Stomach (tissue), 9 donors: ENCODE measurements around the gene TCEANC. TPM values are rescaled to one million over a fixed set of nuclear protein-coding genes. Genes with fewer than 3 reads are reported as not detected.
A peak's percentile ranks its signal among the peaks of the same experiment; 100 is the strongest.

ENCODE experiments used
- DNase-seq, 2 donors: peaks; one replicate each; pipeline versions ENCODE4 v3.0.0 to v3.0.0-alpha.2; 2013 to 2019
- H3K27ac ChIP-seq, 5 donors: fragments of 200-600 bp in 4 of 5; sonication (generic) in 4 of 5; one replicate each; pipeline ENCODE4 v1.5.1; 2013 to 2019; ENCODE audit warnings: mild to moderate bottlenecking in 1 of 5, moderate library complexity in 1 of 5
- H3K27me3 ChIP-seq, 3 donors: fragments of 200-600 bp; sonication (generic); one replicate each; pipeline ENCODE4 v1.5.1; 2017 to 2019; ENCODE audit warnings: mixed run types in 1 of 3
- H3K36me3 ChIP-seq, 4 donors: fragments of 200-600 bp; sonication (generic); 1 replicate in 3 of 4; 2 replicates in 1 of 4; pipeline ENCODE4 v1.5.1; 2016 to 2019
- H3K4me1 ChIP-seq, 4 donors: fragments of 200-600 bp; sonication (generic); one replicate each; pipeline ENCODE4 v1.5.1; 2016 to 2019
- H3K4me3 ChIP-seq, 4 donors: fragments of 200-600 bp; sonication (generic) in 3 of 4; one replicate each; pipeline ENCODE4 v1.5.1; 2016 to 2019; ENCODE audit warnings: mild to moderate bottlenecking in 1 of 4
- H3K9me3 ChIP-seq, 4 donors: fragments of 200-600 bp; sonication (generic); one replicate each; pipeline ENCODE4 v1.5.1; 2016 to 2019
- CTCF ChIP-seq, 7 experiments: fragments of 450-650 bp in 4 of 7; fragments of 200-600 bp in 3 of 7; sonication (generic) in 3 of 7; IDR thresholded peaks; one replicate each; pipeline ENCODE4 v1.5.1; 2016 to 2019; ENCODE audit warnings: antibody characterized with exemption in 7 of 7, control low read depth in 2 of 7, mild to moderate bottlenecking in 1 of 7
- EP300 ChIP-seq: sonication (generic); formaldehyde crosslinking; IDR thresholded peaks from one replicate; pipeline ENCODE4 v1.6.1; 2017; ENCODE audit warnings: antibody characterized with exemption
- POLR2A ChIP-seq, 4 donors: fragments of 450-650 bp; IDR thresholded peaks; one replicate each; pipeline ENCODE4 v1.6.1; 2016; ENCODE audit warnings: antibody characterized with exemption in 4 of 4, control low read depth in 2 of 4, mild to moderate bottlenecking in 1 of 4, moderate library complexity in 1 of 4
- POLR2AphosphoS5 ChIP-seq, 3 donors: sonication (generic); formaldehyde crosslinking; IDR thresholded peaks; one replicate each; pipeline ENCODE4 v1.6.1; 2016; ENCODE audit warnings: antibody characterized with exemption in 3 of 3
- WGBS, 5 donors: extraction: QIAGEN DNeasy Blood & Tissue Kit in 3 of 5; methylation state at CpG; one replicate each; pipeline versions ENCODE4 v1.1.5 to v1.1.7; 2013 to 2018; 5-methylcytosine and 5-hydroxymethylcytosine counted together
- intact Hi-C: fragments of 100-400 bp; cut with DNase I; formaldehyde crosslinking; loops from one replicate; pipeline ENCODE4 v1.15.1; 2023; ENCODE audit warnings: low total_unique reads
- polyA plus RNA-seq, 3 donors: library from polyadenylated mRNA; stranded (reverse); fragments of 200-250 nt; gene quantifications; one replicate each; pipeline ENCODE4 v1.2.3, GENCODE V29; 2013
- total RNA-seq, 5 donors: library from RNA; depleted of rRNA; stranded (reverse); fragments of >200 nt; gene quantifications; one replicate each; pipeline versions ENCODE4 v1.1.0 to v1.2.3, GENCODE V29; 2014 to 2016
- donor health status: healthy with polysubstance abuse.
- donor health status: Bipolar disorder and iron deficiency.
- donor health status: healthy.

Gene TCEANC
- total and polyA plus RNA-seq, 8 donors, result 1.2 to 25.7 (median 3.5) TPM

GRCh38 chrX:13698432-13698831 lies 45.5 kb downstream of the TCEANC start:
- no peak for DNase-seq
- Histone ChIP-seq H3K36me3 (no peaks in the 10 kb centered on the region), H3K27me3 (no peaks in the 10 kb centered on the region), H3K4me1 (peaks cover 8 to 72% (median 31%) of the 10 kb centered on the region in 4 donors), H3K27ac (peak overlapping the region in 2 of 5 donors; percentile 35 to 43), H3K4me3 (no peak overlapping the region), H3K9me3 (no peaks in the 10 kb centered on the region)
- intact Hi-C loops, result no loop called here
- TF ChIP-seq POLR2A (IDR thresholded peaks at IDR 0.05) (no peak), POLR2AphosphoS5 (IDR thresholded peaks at IDR 0.05) (no peak), EP300 (no peak), CTCF (IDR thresholded peaks at IDR 0.05) (no peak)
- 17 to 56% (median 36%) methylated on average over 1 of the region's 1 CpG for WGBS, 5 donors

DNA sequence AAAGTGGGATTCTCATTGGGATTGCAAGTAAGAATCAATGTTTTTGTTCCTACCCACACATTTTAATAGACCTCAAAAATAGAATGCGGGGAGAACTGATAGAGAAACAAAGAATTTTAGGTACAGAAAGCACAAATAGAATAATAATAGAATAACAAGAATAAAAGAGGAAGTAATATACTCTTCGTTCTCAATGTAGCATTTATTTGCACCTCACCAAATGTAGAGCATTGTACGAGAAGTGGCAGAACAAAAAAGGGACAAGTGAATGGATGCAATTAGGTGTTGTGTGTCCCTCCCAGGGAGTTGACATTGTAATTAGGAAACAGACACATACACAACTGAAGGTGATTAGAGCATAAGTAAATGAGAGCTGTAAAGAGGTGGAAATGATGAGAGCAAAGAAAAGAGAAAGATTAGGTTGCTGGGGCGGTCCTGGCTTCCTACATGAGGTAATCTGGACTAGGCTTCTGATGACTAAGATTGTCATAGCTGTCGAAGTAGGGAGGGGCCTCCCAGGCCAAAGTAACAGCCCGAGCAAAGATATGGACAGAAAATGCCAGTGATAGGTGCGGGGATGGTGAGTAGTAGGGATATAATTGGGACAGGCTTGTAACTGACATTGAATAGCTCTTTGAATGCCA lies 46.4 kb downstream of the TCEANC start:
- H3K4me1 ChIP-seq, result peaks cover 5 to 68% (median 26%) of the 10 kb centered on the region in 4 donors
- H3K4me3 ChIP-seq, result no peak overlapping the region
- H3K27ac ChIP-seq, result peak overlapping the region in 2 of 5 donors; percentile 27 to 35
- TF ChIP-seq CTCF (IDR thresholded peaks at IDR 0.05) (no peak), POLR2AphosphoS5 (IDR thresholded peaks at IDR 0.05) (peak in 1 of 3 donors; percentile 11), EP300 (no peak)
- no peaks in the 10 kb centered on the region for H3K36me3 ChIP-seq
- WGBS, 5 donors, result 59 to 75% (median 62%) methylated on average over 6 to 7 of the region's 7 CpGs
- DNase-seq, result peak; percentile 33 to 35
- intact Hi-C loops, result no loop called here
- no peaks in the 10 kb centered on the region for H3K9me3 ChIP-seq
- no peaks in the 10 kb centered on the region for H3K27me3 ChIP-seq

GRCh38 chrX:13700380-13700779 lies 47.4 kb downstream of the TCEANC start:
- Histone ChIP-seq H3K27ac (peak overlapping the region in 1 of 5 donors; percentile 35), H3K4me1 (peaks cover 3 to 57% (median 18%) of the 10 kb centered on the region in 4 donors), H3K27me3 (no peaks in the 10 kb centered on the region)

DNA sequence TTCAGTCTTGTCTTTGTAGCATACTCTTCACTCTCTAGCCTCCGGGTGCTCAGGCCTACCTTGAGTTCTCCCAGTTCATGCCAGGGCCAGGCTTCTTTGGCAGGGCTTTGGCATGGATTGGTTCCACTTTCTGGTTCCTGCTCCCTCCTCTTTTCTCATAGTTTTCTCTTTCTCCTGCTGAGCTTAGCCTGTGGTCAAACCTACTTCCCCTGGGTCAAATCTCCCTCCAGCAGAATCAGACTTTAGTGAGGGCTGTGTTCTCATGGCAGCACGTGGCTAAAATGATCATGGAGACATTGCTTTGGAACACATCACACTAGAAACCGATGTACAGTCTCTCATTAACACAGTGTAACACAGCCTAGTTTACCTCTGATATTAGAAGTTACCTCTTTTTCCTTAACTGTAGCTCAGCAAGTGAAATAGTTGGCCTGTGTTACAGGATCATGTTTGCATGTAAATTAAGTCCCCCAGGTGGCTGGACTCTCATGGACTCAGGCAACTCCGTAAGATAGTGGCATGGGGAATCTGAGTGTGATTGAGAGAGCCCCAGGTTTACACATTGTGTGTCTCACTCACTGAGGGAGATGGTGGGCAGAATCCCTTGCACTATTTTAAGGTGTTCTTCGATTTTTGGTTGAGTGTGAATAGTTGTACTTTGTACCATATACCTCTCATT lies 49.3 kb downstream of the TCEANC start:
- H3K27ac ChIP-seq, result no peak overlapping the region
- no peak for DNase-seq
- H3K4me3 ChIP-seq, result no peak overlapping the region
- intact Hi-C loops, result no loop called here
- H3K36me3 ChIP-seq, result no peaks in the 10 kb centered on the region
- no peaks in the 10 kb centered on the region for H3K9me3 ChIP-seq
- no peaks in the 10 kb centered on the region for H3K27me3 ChIP-seq
- TF ChIP-seq POLR2A (IDR thresholded peaks at IDR 0.05) (no peak), CTCF (IDR thresholded peaks at IDR 0.05) (no peak), POLR2AphosphoS5 (IDR thresholded peaks at IDR 0.05) (no peak), EP300 (no peak)
- WGBS, 5 donors, result 75 to 86% (median 83%) methylated on average over 5 of the region's 5 CpGs
- H3K4me1 ChIP-seq, result peaks cover 3 to 47% (median 18%) of the 10 kb centered on the region in 4 donors

More at GRCh38 chrX:13700380-13700779, 47.4 kb downstream of the TCEANC start:
- 21 to 46% (median 39%) methylated on average over 4 of the region's 4 CpGs for WGBS, 5 donors
- TF ChIP-seq EP300, result no peak
- no peak for TF ChIP-seq CTCF (IDR thresholded peaks at IDR 0.05)
- no peak for TF ChIP-seq POLR2A (IDR thresholded peaks at IDR 0.05)
- no peak for TF ChIP-seq POLR2AphosphoS5 (IDR thresholded peaks at IDR 0.05)
- Histone ChIP-seq H3K36me3 (no peaks in the 10 kb centered on the region), H3K9me3 (no peaks in the 10 kb centered on the region), H3K4me3 (no peak overlapping the region)
- DNase-seq, result no peak
- intact Hi-C loops, result no loop called here
